IMR-90 (cell line): ENCODE results near the gene DMD. TPM values are rescaled to one million over a fixed set of nuclear protein-coding genes. Genes with fewer than 3 reads are reported as not detected.

Experiments used
- ATAC-seq: fragments of 200-7000 bp; cut with Tn5 transposase; 2 replicates; pipeline ENCODE4 v1.9.1; 2020; ENCODE audit warnings: low read depth, mild to moderate bottlenecking, moderate library complexity
- BruUV-seq: library from RNA; stranded (reverse); fragments of 400-500 nt; replicated peaks from 2 replicates; lab custom pipeline; 2021; lab: Mats Ljungman, UMichigan
- CTCF ChIA-PET: fragments of 300-600 bp; formaldehyde crosslinking; extraction: SDS; loops from one replicate; lab custom pipeline; 2021; ENCODE audit warnings: antibody characterized with exemption; lab: Yijun Ruan, JAX
- POLR2A ChIA-PET: fragments of 300-600 bp; sonication (Branson Sonifier 250); formaldehyde crosslinking; loops from one replicate; lab custom pipeline; 2022; ENCODE audit warnings: antibody characterized with exemption; ENCODE audit not compliant: unreplicated experiment; lab: Charles Lee
- DNase-seq: peaks from one replicate; pipeline ENCODE4 v3.0.0; 2013
- H2AFZ ChIP-seq: replicated peaks from 2 replicates; pipeline ENCODE3; 2013; ENCODE audit warnings: low read length, mild to moderate bottlenecking; ENCODE audit not compliant: poor library complexity
- H2AK5ac ChIP-seq: 2 replicates; pipeline ENCODE4 v1.6.1; 2013; ENCODE audit warnings: low read depth, low read length, inconsistent platforms
- H2AK9ac ChIP-seq: replicated peaks from 2 replicates; pipeline ENCODE3; 2013; ENCODE audit warnings: mild to moderate bottlenecking, low read depth, low read length, moderate library complexity; ENCODE audit not compliant: poor library complexity
- H2BK120ac ChIP-seq: 2 replicates; pipeline ENCODE4 v1.6.1; 2013; ENCODE audit warnings: low read depth, low read length, inconsistent platforms
- H2BK15ac ChIP-seq: 3 replicates; pipeline ENCODE4 v1.6.1; 2013; ENCODE audit warnings: low read depth, low read length, inconsistent platforms
- H2BK20ac ChIP-seq: 2 replicates; pipeline ENCODE4 v1.6.1; 2013; ENCODE audit warnings: low read depth, mild to moderate bottlenecking, inconsistent platforms, low read length, moderate library complexity
- H2BK5ac ChIP-seq: 2 replicates; pipeline ENCODE4 v1.6.1; 2013; ENCODE audit warnings: mild to moderate bottlenecking, low read depth, low read length, inconsistent platforms; ENCODE audit not compliant: poor library complexity, severe bottlenecking
- H3K14ac ChIP-seq: replicated peaks from 2 replicates; pipeline ENCODE4 v1.6.1; 2013; ENCODE audit warnings: low read depth, low read length, inconsistent platforms
- H3K18ac ChIP-seq: 2 replicates; pipeline ENCODE4 v1.6.1; 2013; ENCODE audit warnings: low read depth, low read length, control low read depth
- H3K23ac ChIP-seq: 2 replicates; pipeline ENCODE4 v1.6.1; 2013; ENCODE audit warnings: low read depth, low read length, inconsistent platforms
- H3K27ac ChIP-seq: 2 replicates; pipeline ENCODE4 v1.5.1; 2013; ENCODE audit warnings: mild to moderate bottlenecking, control low read depth, low read length; ENCODE audit not compliant: insufficient read depth
- H3K27me3 ChIP-seq: 2 replicates; pipeline ENCODE4 v1.6.1; 2013; ENCODE audit warnings: low read length; ENCODE audit not compliant: control insufficient read depth, insufficient read depth
- H3K36me3 ChIP-seq: 2 replicates; pipeline ENCODE4 v1.6.1; 2013; ENCODE audit warnings: low read length, mixed read lengths; ENCODE audit not compliant: control insufficient read depth, insufficient read depth
- H3K4ac ChIP-seq: 2 replicates; pipeline ENCODE4 v1.6.1; 2013; ENCODE audit warnings: low read depth, low read length, inconsistent platforms
- H3K4me1 ChIP-seq: 2 replicates; pipeline ENCODE4 v1.6.1; 2013; ENCODE audit warnings: low read length, mixed read lengths; ENCODE audit not compliant: control insufficient read depth, insufficient read depth
- H3K4me2 ChIP-seq: 2 replicates; pipeline ENCODE4 v1.6.1; 2013; ENCODE audit warnings: low read depth, mild to moderate bottlenecking, control low read depth, low read length, moderate library complexity
- H3K4me3 ChIP-seq: 2 replicates; pipeline ENCODE4 v1.5.1; 2013; ENCODE audit warnings: low read depth, mild to moderate bottlenecking, control low read depth, low read length, moderate library complexity; ENCODE audit not compliant: insufficient read depth
- H3K56ac ChIP-seq: 2 replicates; pipeline ENCODE4 v1.6.1; 2013; ENCODE audit warnings: low read length, inconsistent platforms; ENCODE audit not compliant: insufficient read depth; ENCODE audit errors: extremely low read depth
- H3K79me1 ChIP-seq, 2 experiments: 2 replicates each; pipeline ENCODE4 v1.6.1; 2013; ENCODE audit warnings: low read length in 2 of 2, inconsistent platforms in 1 of 2, low read depth in 1 of 2
- H3K9ac ChIP-seq: 2 replicates; pipeline ENCODE4 v1.6.1; 2013; ENCODE audit warnings: low read depth, low read length, control low read depth
- H3K9me1 ChIP-seq: 2 replicates; pipeline ENCODE4 v1.6.1; 2013; ENCODE audit warnings: low read length, inconsistent platforms; ENCODE audit not compliant: insufficient read depth
- H3K9me3 ChIP-seq: 2 replicates; pipeline ENCODE4 v1.6.1; 2013; ENCODE audit warnings: low read length; ENCODE audit not compliant: control insufficient read depth, insufficient read depth
- H4K20me1 ChIP-seq: 2 replicates; pipeline ENCODE4 v1.6.1; 2013; ENCODE audit warnings: low read length, inconsistent platforms; ENCODE audit not compliant: insufficient read depth
- H4K5ac ChIP-seq: 2 replicates; pipeline ENCODE4 v1.6.1; 2013; ENCODE audit warnings: mild to moderate bottlenecking, low read depth, low read length, control low read depth
- H4K8ac ChIP-seq, 2 experiments: 2 replicates each; pipeline ENCODE4 v1.6.1; 2013; ENCODE audit warnings: low read depth in 2 of 2, low read length in 2 of 2, control low read depth in 1 of 2, inconsistent platforms in 1 of 2
- H4K91ac ChIP-seq: 2 replicates; pipeline ENCODE4 v1.6.1; 2013; ENCODE audit warnings: low read depth, low read length, inconsistent platforms; ENCODE audit not compliant: insufficient read depth
- BHLHE40 ChIP-seq: fragments of 150-350 bp; IDR thresholded peaks from 2 replicates; pipeline ENCODE4 v1.6.1; 2016; ENCODE audit warnings: mild to moderate bottlenecking, low read depth, low read length
- CEBPB ChIP-seq: IDR thresholded peaks from 2 replicates; pipeline ENCODE4 v1.6.1; 2012; ENCODE audit warnings: low read depth, low read length, improper control_type of control experiment
- CHD1 ChIP-seq: IDR thresholded peaks from 2 replicates; pipeline ENCODE4 v1.6.1; 2012; ENCODE audit warnings: low read depth, low read length, improper control_type of control experiment
- MAZ ChIP-seq: IDR thresholded peaks from 2 replicates; pipeline ENCODE4 v1.6.1; 2012; ENCODE audit warnings: low read depth, mild to moderate bottlenecking, low read length, improper control_type of control experiment, moderate library complexity, borderline replicate concordance
- MXI1 ChIP-seq: IDR thresholded peaks from 2 replicates; pipeline ENCODE4 v1.6.1; 2012; ENCODE audit warnings: low read depth, mild to moderate bottlenecking, low read length, moderate library complexity, borderline replicate concordance
- POLR2A ChIP-seq: IDR thresholded peaks from 2 replicates; pipeline ENCODE4 v1.6.1; 2012; ENCODE audit warnings: mild to moderate bottlenecking, low read depth, low read length
- RCOR1 ChIP-seq: IDR thresholded peaks from 2 replicates; pipeline ENCODE4 v1.6.1; 2012; ENCODE audit warnings: mild to moderate bottlenecking, low read length, improper control_type of control experiment; ENCODE audit not compliant: insufficient replicate concordance
- RFX5 ChIP-seq: IDR thresholded peaks from 2 replicates; pipeline ENCODE4 v1.8.0; 2012; ENCODE audit warnings: low read depth, mild to moderate bottlenecking, low read length, moderate library complexity
- SMC3 ChIP-seq: fragments of 150-350 bp; IDR thresholded peaks from 2 replicates; pipeline ENCODE4 v1.6.1; 2016; ENCODE audit warnings: low read depth, mild to moderate bottlenecking, antibody characterized with exemption, low read length, moderate library complexity
- WGBS, 2 experiments: methylation state at CpG; one replicate each; pipeline versions ENCODE4 v1.1.5 to v1.1.7; 2013; ENCODE audit warnings: missing lambda C conversion rate in 2 of 2; ENCODE audit not compliant: insufficient read length in 1 of 2; ENCODE audit errors: extremely low coverage in 2 of 2; 5-methylcytosine and 5-hydroxymethylcytosine counted together
- dilution Hi-C: fragments of 300-500 bp; cut with HindIII; formaldehyde crosslinking; loops from one replicate; pipeline ENCODE4 v1.14.3; 2018; ENCODE audit warnings: low sequenced_read_pairs; ENCODE audit not compliant: unreplicated experiment
- in situ Hi-C: fragments of 300-500 bp; cut with MboI; formaldehyde crosslinking; loops from 3 replicates; pipeline ENCODE4 v1.14.3; 2019; ENCODE audit warnings: low sequenced_read_pairs, inconsistent platforms, mixed read lengths
- intact Hi-C: fragments of 100-400 bp; cut with micrococcal nuclease; formaldehyde crosslinking; loops from 2 replicates; pipeline ENCODE4 v1.10.0; 2022
- polyA plus RNA-seq, 3 experiments: library from polyadenylated mRNA; depleted of rRNA; stranded (reverse); fragments of >200 nt; gene quantifications; 2 replicates each; pipeline ENCODE4 v1.2.3, GENCODE V29; 2012; ENCODE audit warnings: low replicate concordance in 1 of 3
- total RNA-seq: library from RNA; depleted of rRNA; stranded (reverse); fragments of >200 nt; gene quantifications from 2 replicates; pipeline ENCODE4 v1.2.3, GENCODE V29; 2012
- TF ChIP-seq, protein P1 (sequence below): fragments of 150-350 bp; IDR thresholded peaks from 2 replicates; pipeline ENCODE4 v1.6.1; 2017; ENCODE audit warnings: mild to moderate bottlenecking, antibody characterized with exemption, low read length, low read depth
- TF ChIP-seq, protein P2 (sequence below): conservative IDR thresholded peaks from 2 replicates; pipeline ENCODE4 v1.5.1; 2012; ENCODE audit warnings: mild to moderate bottlenecking, low read depth, low read length, improper control_type of control experiment

DMD gene
- total and polyA plus RNA-seq, 2 of the 4 experiments (the other 2 are of a cell fraction) = 6.6 to 11.8 TPM

DNA sequence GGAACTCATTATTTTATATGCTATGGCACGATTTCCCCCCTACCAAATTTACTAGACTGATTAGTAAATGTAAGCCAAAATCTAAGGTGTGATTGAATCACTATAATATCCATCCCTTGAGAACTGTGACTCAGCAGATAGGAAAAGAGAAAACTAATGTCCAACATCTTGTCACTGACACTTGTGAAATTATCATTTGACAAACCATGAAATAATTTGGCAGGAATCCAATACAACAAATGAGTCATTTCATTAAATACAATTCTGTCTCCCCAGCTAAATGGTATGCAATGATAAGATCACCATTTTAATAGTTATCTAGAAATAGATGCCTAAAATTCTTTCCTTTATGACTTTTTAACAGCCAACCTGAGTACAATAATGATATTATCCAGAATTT, 462.3 kb downstream of the DMD start:
- Histone ChIP-seq H3K27ac (no peak overlapping the region), H4K8ac (no peak overlapping the region), H3K36me3 (no peaks in the 10 kb centered on the region), H3K4me2 (no peak overlapping the region), H3K9me1 (no peaks in the 10 kb centered on the region), H3K4me3 (no peak overlapping the region), H2BK120ac (no peak overlapping the region), H3K4ac (no peak overlapping the region), H3K9ac (no peak overlapping the region), H3K79me1 (no peaks in the 10 kb centered on the region), H3K18ac (no peak overlapping the region), H3K27me3 (no peaks in the 10 kb centered on the region), H3K4me1 (no peaks in the 10 kb centered on the region), H3K56ac (no peak overlapping the region), H3K23ac (no peak overlapping the region), H2BK20ac (no peak overlapping the region), H4K5ac (no peak overlapping the region), H2AK9ac (no peak overlapping the region), H2AFZ (no peak overlapping the region), H3K14ac (no peak overlapping the region), H2BK15ac (no peak overlapping the region), H3K9me3 (no peaks in the 10 kb centered on the region), H2BK5ac (no peak overlapping the region), H2AK5ac (no peak overlapping the region), H4K20me1 (no peaks in the 10 kb centered on the region), H4K91ac (no peak overlapping the region)
- ATAC-seq (no peak), DNase-seq (no peak)
- no TSS peak for BruUV-seq
- in situ Hi-C loops = no loop called here
- ChIA-PET POLR2A (no interaction called here), CTCF (no interaction called here)
- intact Hi-C loops = no loop called here
- dilution Hi-C loops = no loop called here
- TF ChIP-seq SMC3 (no peak), MAZ (no peak), RFX5 (no peak), POLR2A (no peak), MXI1 (no peak), BHLHE40 (no peak), RCOR1 (no peak), CEBPB (no peak), CHD1 (no peak)
- TF ChIP-seq, protein P1, sequence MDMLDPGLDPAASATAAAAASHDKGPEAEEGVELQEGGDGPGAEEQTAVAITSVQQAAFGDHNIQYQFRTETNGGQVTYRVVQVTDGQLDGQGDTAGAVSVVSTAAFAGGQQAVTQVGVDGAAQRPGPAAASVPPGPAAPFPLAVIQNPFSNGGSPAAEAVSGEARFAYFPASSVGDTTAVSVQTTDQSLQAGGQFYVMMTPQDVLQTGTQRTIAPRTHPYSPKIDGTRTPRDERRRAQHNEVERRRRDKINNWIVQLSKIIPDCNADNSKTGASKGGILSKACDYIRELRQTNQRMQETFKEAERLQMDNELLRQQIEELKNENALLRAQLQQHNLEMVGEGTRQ = no peak
- TF ChIP-seq, protein P2, sequence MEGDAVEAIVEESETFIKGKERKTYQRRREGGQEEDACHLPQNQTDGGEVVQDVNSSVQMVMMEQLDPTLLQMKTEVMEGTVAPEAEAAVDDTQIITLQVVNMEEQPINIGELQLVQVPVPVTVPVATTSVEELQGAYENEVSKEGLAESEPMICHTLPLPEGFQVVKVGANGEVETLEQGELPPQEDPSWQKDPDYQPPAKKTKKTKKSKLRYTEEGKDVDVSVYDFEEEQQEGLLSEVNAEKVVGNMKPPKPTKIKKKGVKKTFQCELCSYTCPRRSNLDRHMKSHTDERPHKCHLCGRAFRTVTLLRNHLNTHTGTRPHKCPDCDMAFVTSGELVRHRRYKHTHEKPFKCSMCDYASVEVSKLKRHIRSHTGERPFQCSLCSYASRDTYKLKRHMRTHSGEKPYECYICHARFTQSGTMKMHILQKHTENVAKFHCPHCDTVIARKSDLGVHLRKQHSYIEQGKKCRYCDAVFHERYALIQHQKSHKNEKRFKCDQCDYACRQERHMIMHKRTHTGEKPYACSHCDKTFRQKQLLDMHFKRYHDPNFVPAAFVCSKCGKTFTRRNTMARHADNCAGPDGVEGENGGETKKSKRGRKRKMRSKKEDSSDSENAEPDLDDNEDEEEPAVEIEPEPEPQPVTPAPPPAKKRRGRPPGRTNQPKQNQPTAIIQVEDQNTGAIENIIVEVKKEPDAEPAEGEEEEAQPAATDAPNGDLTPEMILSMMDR = no peak
- WGBS, 2 experiments = no CpG with 5 or more reads among the region's 1 CpG
